HG02840 (cell line): ENCODE data around the gene MISFA.
"Not testable (repeated sequence)": the region's sequence is repeated elsewhere in the genome, so short reads cannot be mapped to it uniquely, and the experiment has no call there.

Experiments used
- ATAC-seq: cut with Tn5 transposase; IDR thresholded peaks from one replicate; pipeline ENCODE4 v1.9.1; 2021; ENCODE audit warnings: mild to moderate bottlenecking, moderate library complexity, moderate number of reproducible peaks; ENCODE audit not compliant: unreplicated experiment, low FRiP score

MISFA gene

DNA sequence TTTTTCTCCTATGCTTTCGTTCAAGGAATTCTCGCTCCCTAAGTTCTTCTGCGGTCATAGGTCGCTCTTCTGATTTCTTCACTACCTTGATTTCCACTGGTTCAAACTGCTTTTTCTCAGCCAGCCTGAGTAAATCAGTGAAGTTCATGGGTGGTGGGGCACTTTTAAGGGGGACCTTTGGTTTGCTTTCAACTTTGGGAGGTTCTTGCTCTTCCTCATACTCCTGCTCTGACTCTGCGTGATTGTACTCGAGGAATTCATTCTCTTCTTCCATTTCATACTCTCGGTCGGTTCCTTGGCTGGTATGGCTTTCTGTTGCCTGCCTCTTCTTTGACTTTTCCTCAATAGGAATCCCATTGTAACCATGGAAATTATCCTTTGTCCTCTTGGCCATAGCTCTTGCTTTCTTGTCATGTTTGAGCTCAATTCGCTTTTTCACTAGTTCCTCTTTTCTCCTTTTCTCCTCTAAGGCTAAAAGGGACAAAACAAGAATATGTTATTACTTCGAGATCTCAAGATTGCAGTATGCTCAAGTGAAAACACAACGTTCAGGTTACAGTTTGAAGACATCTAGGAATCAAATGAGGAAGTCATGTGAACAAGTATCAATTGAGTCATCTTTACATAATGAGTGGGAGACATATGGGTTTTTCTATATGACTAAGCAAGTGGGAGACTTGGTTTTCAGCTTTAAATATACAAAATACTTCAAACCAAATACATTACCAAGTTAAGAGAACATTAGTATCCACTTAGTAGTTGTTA, 16.2 kb downstream of the MISFA start:
- peak; percentile 93 for ATAC-seq

DNA sequence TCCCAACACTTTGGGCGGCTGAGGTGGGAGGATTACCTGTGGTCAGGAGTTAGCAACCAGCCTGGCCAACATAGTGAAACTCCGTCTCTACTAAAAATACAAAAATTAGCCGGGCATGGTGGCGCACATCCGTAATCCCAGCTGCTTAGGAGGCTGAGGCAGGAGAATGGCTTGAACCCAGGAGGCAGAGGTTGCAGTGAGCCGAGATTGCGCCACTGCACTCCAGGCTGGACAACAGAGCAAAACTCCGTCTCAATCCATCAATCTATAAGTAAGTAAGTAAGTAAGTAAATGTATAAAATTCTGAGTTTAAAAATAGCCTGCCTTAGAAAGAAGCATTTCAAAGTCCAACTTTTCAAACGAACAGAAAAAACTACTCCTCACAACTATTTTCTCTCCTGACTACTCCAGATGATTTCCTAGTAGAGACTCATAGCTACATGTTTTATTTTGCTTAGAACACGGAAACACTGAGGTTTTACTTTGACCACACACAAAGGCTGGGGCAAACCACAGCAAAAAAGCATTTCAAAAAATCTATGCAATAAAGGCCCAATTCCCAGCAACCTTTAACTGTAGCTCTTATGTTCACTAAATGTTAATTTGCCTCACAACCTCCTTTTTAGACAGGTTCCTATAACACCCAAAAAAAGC, 18.2 kb downstream of the MISFA start:
- ATAC-seq, result no peak

DNA sequence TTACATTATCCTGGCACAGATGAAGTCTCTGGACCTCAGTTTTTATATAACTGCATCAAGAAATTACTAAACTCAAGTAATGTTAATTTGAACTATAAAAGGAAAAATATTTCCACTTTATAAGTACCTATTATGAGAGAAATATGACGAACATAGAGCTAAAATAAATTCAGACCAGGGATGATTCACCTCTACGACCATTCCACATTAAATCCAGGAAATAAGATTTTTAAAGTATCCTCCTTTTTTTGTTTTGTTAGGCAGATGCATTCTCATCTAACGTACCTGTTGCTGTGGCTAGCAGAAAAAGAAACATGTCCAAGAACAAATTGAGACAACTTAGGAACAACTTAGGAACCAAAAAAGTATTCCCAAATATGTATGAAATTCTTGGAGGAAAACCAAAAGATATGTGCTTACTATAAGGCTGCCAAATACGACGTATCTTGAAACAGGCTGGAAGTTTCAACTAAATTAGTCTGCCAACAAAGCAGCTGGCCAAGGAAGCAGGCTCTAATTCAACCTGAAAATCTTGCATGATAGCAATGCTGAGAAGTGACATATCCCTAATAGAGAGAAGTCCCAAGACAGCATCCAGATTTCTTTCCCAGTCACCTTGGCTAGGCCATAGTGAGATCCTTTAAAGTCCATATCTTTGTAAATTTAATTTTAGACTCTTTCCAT, 18.9 kb downstream of the MISFA start:
- ATAC-seq, result no peak

DNA sequence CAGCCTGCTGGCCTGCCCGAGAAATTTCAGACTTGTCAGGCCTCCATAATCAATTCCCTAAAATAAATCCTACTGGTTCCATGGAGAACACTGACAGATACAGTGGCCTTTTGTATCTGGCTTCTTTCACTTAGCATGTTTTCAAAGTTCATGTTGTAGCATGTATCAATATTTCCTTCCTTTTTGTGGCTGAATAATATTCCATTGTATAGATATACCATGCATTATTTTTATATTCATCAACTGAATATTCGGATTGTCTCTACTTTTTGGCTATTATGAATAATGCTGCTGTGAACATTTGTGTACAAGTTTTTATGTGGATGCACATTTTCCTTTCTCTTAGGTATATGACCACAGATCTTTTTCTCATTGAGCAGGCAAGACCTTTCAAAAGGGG, 24.1 kb downstream of the MISFA start:
- no peak for ATAC-seq

DNA sequence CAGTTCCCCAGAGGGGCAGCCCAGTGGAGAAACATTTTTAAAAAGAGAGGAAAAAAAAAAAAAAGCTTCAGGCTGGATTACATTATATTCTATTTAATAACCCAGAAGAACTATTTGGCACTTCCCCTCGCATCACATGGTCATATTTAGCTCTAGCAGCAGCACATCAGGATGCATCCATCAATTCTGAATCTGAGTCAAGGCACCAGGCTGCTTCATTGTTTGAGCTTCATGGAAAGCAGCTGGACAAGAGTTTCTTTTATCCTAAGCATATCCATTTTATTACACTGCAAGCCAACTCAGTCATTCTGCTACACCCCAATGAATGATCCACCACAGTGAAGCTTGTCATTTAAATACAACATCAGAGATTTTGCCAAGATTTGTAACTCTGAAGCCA, 24.6 kb downstream of the MISFA start:
- no peak for ATAC-seq

DNA sequence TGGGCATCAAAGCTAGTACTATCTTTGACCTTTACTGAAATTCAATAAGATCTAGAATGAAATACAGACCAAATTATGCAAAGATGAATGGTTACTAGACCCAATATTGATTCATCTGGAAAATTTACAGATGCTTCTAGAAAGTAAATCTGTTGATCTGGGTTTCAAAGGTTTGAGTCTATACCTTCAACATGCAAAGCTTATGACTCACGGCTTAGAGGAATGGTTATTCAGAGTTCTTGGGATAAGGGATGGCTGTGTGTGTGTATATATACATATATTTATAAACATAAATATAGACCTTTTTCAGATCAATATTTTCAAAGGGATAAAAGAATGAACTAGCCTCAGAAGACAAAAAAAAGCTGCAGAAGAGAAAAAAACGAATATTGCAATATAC, 33.3 kb downstream of the MISFA start:
- no peak for ATAC-seq

DNA sequence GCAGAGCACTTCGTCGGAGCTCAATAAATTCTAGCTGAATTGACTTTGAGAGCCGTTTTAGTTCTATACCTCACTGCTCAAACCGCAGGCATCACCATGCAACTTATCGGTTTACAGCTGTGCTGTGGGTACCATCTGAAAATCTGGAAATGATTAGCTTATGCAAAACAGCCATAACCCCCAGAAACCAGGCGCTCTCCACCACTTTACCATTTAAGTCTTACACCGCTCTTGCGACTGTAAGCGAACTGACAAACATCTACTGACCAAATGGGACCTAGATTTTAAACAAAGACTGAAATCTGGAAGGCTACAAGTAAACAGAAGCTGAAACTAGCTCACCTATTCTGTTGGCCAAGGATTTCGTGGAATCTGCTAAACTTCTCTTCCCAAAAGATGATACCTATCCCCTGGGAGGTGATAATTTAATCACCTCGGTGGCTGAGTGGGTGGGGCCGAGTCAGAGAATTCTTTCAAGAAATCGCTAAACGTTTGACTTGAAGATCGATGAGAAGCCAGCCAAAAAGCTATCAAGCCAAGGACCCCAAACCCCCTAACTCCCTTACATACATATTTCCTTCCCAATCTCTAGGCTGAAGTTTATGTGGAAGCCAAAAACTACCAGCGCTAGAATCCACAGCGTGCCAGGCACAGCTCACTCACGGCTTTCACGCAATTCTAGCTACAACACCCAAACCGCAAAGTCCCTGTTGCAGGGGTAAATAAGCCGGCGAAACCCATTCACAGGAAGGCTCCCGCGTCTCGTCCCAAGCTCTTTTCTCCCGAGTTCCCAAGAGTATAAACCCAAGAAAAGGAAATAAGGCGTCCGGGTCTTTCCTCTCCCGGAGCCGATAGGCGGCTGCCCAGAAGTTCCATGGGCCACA, 33.9 kb downstream of the MISFA start:
- peak; percentile 47 for ATAC-seq

DNA sequence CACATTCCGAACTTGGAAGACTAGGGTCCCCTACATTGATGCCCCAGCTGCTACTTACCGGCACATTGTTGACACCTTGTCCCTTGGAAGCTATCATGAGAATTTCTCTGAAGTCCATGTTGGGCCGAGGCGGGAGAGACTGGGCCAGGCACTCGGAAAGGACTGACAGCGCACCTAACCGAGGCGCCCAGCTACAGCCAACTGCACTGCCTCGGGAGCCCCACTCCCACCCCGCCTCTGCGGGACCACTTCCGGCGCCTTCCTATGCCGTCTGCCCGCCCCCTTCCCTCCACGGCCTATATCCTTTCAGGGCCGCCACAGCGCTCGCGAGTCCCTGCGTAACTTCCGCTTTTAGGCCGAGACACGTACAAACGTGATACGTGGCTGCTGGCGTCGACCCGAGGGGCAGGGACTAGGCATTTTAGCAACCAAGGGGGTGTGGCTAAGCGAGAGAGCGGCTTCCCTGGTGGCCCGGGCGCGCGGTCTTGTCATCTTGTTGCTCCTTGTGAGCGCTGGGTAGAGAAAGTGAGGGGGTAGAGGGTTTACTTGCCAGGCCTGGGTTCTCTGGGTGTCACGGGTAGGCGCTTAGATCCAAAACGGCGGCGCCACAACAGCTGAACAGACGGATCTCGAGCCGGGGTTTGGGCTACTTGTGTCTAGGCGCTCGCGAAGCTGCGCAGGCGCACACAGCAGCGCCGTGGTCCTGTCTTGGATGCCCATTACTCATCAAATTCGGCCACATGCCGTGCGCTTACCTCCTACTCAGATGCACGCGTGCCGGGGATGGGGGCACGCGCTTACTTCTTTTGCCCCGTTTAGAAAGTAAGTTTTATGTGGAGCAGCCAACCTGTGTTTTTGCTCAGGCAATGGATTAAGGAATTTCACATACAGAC, 34.8 kb downstream of the MISFA start, which contains the start of gene SPTY2D1:
TSS of gene SPTY2D1 (minus strand) at position 203 of the 893 bp plus-strand sequence. CDS start at position 118, 85 bp downstream.
- peak; percentile 96 for ATAC-seq

DNA sequence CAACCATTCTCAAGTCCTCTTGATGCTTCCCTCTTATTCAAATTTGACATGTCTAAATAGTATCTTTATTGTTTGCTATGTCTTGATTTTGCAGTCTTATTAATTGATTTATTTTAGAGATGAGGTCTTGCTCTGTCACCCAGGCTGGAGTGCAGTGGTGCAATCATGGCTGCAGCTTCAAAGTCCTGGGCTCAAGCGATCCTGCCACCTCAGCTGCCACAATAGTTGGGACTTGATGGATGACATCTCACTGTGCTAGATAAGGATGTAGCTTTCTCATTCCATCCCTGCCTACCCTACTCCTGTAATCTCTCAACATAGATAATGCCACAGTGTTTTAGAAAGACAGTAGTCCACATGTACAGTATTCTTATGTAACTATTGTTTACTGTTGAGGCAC, 42.1 kb downstream of the MISFA start:
- ATAC-seq, result no peak

DNA sequence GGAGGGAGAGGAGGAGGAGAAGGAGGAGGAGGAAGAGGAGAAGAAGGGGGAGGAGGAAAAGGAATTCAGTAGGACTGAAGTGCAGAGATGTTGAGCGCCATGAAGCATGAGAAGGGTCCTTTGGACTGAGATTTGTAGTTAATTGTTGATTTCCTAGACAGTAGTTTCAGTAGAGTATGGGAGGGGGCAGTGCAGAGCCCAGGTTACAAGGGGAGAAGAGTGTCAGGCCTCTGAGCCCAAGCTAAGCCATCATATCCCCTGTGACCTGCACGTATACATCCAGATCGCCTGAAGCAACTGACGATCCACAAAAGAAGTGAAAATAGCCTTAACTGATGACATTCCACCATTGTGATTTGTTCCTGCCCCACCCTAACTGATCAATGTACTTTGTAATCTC, 43.4 kb downstream of the MISFA start:
- not testable (repeated sequence) for ATAC-seq

DNA sequence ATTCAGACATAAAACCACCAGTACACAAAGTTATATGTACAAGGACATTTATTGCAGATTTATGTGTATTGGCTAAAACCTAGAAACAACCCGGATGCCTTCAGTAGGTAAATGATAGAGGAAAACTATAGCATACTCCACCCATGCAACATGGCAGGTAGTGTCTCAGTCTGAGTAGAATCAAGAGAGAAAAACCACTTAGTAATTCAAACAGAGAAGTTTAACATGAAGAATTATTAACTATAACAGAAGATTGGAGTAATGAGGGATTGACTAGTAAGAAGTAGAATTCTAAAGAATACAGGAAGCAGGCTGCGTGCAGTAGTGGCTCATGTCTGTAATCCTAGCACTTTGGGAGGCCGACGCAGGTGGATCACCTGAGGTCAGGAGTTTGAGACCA, 50.8 kb downstream of the MISFA start:
- no peak for ATAC-seq

DNA sequence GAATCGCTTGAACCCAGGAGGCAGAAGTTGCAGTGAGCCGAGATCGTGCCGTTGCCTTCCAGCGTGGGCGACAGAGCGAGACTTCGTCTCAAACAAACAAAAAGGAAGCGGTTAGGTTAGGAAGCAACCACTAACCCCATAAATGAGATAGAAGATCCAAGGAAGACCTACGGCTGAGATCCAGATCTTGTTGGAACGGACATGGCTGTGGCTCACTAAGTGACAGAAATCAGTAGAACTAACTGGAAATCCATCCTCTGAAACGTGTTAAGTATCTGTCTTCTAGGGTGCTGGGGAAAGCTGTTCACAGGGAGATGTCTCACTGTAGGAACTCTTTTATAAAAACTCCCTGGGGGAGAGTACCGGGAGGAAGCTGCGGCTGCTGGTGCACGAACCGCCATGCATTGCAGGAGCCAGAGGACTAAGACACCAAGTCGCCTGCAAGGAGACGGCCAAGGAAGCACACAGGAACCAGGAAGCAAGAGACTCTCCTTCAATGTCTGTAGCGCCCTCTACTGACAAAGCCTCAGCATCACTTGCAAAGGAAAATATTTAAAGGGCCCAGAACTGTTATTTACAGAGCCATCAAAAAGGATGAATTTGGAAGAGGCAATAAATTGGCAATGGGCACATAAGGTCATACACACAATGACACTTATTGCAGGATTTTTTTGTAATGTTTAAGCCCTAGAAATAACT, 51.4 kb downstream of the MISFA start:
- no peak for ATAC-seq
